8988T (cell line): ENCODE data around the gene ZNF783.
"Not testable (repeated sequence)": the region's sequence is repeated elsewhere in the genome, so short reads cannot be mapped to it uniquely, and the experiment has no call there.

Experiments
- DNase-seq: peaks from one replicate; pipeline ENCODE4 v3.0.0; 2011

ZNF783 gene

DNA sequence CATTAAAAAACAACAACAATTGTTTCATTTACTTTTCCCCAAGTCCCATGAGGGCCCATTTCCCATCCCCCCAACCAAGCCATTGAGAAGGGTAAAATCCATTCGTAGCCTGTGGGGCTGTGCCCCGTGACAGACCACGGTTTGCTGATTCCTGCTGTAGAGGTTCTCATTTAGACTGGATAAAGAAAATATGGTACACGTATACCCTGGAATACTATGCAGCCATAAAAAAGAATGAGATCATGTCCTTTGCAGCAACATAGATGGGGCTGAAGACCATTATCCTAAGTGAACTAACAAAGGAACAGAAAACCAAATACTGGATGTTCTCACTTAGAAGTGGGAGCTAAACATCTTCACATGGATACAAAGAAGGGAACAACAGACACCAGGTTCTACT lies 44.9 kb downstream of the ZNF783 start:
- DNase-seq, result no peak

DNA sequence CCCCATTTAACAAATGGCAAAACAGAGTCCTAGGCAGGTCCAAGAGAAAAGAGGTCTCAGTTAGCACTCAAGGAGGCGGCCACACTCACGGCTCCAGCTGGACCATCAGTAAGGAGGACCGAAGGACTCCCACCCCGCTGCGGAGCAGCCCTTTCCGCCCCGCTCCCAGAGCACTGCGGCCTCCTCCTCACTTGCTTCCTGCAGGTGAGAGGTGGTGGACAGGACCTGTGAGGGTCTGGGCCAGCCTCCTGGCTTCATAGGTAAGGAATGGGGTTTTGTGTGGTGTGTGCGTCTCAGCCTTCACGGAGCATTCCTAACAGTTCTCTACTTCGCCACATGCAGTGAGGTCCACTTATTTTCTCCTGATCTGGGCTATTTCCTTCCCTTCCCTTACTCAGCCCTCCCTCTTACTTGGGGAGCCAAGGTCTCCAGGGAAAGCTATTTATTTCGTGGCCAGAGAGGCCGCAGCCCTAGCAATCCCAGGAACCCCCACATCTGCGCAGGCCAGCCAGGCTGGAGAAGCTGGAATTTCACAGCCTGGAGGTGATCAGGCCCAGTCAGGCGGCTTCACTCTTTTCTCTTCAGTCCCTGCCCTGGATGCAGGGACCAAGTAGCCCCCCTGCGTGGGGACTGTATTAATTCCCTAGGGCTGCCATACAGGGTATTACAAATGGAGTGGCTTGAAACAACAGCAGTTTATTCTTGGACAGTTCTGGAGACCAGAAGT lies 45.9 kb downstream of the ZNF783 start:
- no peak for DNase-seq

- no peak for DNase-seq
Measured at GRCh38 chr7:149310113-149310836, 48.3 kb downstream of the ZNF783 start.

GRCh38 chr7:149310990-149311573 lies 49.1 kb downstream of the ZNF783 start:
- DNase-seq, result no peak

GRCh38 chr7:149313981-149314380 lies 52.0 kb downstream of the ZNF783 start:
- no peak for DNase-seq

- no peak for DNase-seq
Measured at GRCh38 chr7:149316606-149317005, 54.6 kb downstream of the ZNF783 start.

DNA sequence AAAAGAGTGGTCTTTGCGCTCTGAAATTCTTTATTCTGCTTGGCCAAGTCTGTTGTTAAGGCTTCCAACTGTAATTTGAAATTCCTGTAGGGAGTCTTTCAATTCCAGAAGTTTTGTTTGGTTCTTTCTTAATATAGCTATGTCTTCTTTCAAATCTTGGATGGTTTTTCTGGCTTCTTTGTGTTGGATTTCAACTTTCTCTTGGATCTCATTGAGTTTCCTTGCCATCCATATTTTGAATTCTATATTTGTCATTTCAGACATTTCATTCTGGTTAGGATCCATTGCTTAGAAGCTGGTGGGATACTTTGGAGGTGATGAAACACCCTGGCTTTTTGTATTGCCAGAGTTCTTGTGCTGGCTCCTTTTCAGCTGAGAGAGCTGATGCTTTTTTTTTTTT lies 55.5 kb downstream of the ZNF783 start:
- no peak for DNase-seq

DNA sequence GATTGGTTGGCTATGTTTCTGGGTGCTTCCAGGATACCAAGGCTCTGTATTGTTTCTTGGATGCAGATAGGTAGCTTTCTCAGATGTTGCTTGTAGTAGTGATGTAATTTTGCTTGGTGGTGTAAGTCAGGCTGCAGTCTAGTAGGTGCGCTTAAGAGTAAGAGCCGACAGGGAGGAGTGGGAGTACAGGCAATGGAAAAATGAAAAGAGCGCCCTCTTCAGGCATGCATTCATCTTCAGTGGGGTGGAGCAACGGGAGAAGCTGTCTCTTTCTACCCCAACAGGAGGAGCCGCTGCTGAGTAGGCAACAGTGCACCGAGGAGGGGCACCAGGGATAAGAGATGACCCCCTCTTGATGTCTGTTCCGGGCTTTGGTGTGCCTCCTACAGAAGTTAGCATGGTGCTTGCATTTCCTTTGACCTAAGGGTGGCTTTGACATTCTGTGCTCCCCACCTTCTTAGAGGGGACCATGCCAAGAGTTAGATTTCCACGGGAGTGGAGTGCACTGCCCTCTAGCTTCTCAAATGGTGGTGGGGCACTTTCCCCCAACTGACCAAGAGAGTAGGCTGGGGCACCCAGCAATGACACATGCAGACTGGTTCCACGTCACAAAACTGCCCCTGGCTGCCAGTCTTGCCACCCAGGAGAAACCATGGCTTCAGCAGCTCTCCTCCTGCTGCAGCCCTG lies 56.1 kb downstream of the ZNF783 start:
- no peak for DNase-seq

DNA sequence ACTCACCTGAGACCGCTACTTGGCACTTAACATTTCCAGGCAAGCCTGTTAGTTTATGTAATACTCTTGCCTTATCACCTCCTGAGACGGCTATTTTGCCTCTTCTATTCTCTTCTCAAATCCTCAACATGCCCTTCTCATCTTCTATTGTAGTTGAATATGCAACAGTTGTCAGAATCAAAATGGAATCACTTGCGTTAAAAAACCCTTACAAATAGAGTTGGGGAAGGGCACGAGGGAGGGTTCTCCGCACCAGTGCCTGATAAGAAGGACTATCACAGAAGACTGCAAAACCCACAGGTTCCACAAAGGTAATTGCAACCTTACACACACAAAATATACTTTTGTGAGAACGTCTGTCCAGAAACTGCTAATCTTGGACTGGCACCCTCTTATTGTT lies 57.4 kb downstream of the ZNF783 start:
- no peak for DNase-seq

DNA sequence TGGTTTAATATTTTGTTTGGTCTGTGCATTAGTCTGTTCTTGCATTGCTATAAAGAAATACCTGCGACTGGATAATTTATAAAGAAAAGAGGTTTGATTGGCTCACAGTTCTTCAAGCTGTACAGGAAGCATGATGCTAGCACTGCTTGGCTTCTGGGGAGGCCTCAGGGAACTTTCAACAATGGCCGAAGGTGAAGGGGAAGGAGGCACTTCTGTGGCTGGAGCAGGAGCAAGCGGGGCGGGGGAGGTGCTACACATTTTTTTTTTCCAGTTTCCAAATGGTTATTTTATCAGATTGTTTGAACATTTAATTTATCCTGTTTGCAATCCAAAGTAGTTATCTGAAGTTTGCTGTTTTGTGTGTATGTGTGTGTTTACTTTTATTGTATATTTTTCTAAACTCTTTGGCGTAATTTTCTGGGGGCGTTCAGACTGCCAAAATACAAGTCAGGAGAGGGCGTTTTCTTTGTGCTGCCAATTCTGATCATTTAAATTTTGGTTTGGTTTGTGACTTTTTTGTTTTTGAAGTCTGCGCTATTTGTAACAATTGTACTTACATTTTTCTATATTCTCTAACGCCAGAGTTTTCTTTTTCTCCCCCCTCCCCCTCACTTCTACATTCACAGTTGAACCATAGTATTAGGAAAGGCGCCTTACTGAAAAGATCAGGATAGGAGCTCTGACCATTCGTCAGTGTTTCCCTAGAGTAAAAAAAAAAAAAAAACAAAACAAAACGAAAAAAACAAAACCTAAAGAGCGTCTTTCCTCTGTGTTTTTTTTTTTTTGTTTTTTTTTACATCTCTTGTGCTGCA lies 58.5 kb downstream of the ZNF783 start:
- no peak for DNase-seq

DNA sequence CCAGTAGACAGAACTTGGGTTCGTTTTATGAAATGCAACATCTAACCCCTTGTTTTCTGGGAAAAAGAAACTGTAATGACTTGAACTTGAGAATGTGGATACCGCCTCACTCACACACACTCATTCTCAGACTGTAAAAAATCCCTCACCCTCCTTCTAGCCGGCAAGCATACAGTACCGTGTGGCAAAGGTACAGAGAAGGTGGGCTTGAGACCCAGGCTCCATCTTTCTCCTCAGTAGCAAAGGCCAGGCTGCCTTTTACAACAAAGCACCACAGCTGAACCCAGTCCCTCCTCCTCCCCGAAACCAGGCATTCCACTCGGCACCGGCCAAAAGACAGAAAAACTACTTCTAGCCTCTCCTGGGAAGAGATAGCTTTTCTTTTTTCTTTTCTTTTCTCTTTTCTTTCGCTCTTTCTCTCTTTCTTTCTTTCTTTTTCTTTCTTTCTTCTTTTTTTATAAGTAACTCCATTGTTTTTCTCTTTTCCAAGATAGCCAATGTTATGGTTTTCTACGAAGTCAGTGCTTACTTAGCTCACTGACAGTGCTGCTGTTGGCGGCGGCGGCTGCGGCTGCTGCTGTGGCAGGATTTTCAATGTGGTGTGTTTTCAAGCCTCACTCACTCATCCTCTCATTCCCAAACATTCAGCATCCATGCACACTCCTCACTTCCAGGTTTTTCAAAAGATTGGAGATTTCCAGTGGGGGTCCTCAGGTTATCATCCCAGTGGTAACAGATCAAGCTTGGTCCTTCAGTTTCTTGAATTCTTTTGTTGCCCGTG lies 59.3 kb downstream of the ZNF783 start:
- DNase-seq, result not testable (repeated sequence)

GRCh38 chr7:149321978-149322541 lies 60.1 kb downstream of the ZNF783 start:
- DNase-seq, result no peak

DNA sequence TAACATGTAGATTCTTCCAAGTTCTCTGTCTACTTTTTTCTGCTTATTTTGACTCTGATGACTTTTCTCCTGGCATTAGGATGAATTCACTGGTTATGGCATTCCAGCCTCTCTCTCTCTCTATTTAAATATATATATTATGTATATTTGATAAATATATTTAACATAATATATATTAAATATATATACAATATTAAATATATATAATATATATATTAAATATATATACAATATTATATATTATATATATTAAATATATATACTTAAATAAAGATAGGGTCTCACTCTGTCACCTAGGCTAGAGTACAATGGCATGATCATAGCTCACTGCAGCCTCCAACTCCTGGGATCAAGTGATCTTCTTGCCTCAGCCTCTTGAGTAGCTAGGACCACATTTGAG lies 60.7 kb downstream of the ZNF783 start:
- no peak for DNase-seq

DNA sequence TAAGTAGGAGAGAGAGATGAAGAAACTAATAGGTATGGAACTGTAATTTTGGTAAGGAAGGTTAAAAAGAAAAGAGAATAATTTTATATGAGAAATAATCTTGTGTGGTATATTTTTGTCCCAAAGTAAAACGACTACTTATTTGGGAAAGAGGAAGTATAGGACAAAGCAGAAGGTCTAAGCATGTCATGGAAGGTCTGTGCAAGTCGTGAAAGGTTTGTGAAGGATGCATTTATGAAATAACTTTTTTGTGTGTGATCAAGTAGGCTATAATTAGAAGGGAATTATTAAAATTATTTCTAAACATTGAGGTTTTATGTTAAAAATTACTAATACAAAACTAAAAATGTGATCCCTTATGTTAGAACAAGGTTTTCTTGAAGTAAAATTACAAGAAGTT lies 63.3 kb downstream of the ZNF783 start:
- DNase-seq, result no peak

DNA sequence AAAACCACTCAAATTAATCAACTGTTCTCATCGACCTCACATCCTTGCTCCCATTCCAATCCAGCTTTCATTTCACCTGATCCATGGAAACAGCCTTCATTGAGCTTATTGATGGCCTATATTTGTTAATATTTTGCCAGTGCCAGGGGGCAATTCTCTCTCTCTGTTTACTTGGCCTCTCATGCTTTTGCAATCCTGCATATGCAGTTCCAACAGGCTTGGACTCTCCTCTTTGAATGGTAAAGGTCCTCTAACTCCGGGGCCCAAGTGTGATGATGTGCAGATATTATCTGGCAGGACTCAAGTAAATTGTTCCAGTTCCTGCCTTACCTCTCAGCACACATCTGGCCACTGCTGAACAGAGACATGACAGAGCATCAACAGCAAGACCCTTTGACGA lies 67.3 kb downstream of the ZNF783 start:
- DNase-seq, result no peak

GRCh38 chr7:149329766-149330334 lies 67.9 kb downstream of the ZNF783 start:
- DNase-seq, result no peak

DNA sequence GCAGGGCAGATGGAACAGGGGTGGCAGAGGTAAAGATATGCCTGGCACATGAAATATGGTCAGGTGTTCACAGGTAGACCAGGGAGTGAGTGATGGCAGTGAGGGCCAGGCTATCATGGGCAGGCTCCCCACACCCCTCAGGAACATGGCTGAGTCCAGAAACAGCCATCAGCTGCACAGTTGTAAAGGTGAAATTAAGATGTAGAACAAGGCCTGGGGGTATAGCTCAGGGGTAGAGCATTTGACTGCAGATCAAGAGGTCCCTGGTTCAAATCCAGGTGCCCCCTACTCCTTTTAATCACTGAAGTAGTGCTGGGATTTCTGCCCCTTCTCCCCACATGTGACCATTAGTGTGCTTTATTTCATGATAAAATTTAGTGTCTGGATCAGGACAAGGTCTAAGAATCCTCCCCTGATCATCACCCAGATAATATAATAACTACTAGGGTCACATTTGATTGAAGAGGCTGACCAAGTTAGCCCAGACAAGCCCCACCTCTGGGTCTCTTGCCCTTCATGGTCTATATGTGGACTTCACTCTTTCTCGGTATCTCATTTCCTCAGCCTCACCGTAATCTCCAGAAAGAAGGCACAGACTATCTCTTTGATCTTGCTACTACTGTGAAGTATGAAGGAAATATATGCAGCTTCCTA lies 69.0 kb downstream of the ZNF783 start:
- no peak for DNase-seq

GRCh38 chr7:149332602-149333320 lies 70.8 kb downstream of the ZNF783 start:
- not testable (repeated sequence) for DNase-seq

DNA sequence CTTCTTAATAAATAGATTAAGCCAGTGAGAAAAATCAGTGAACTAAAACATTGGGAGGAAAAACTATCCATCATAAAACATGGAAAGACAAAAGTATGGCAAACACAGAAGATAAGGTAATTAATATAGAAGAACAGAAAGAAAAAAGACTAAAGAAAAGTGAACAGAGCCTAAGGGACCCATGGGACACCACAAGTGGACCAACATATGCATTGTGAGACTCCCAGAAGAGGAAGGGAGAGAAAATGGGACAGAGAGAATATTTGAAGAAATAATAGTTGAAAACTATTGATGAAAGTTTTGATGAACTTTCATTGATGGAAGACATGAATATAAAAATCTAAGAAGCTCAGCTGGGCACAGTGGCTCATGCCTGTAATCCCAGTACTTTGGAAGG lies 71.3 kb downstream of the ZNF783 start:
- no peak for DNase-seq

- no peak for DNase-seq
Measured at GRCh38 chr7:149334219-149334618, 72.2 kb downstream of the ZNF783 start.
